HCT116 (cell line): ENCODE measurements around the gene SIPA1L3. TPM values are rescaled to one million over a fixed set of nuclear protein-coding genes. Genes with fewer than 3 reads are reported as not detected.
A peak's percentile ranks its signal among the peaks of the same experiment; 100 is the strongest.

Source experiments
- ATAC-seq: fragments of 200-7000 bp; cut with Tn5 transposase; 2 replicates; pipeline ENCODE4 v1.9.1; 2020; ENCODE audit warnings: mild to moderate bottlenecking, moderate library complexity
- BruUV-seq: library from RNA; stranded (reverse); fragments of 400-500 nt; replicated peaks from 2 replicates; lab custom pipeline; 2021; lab: Mats Ljungman, UMichigan
- CTCF ChIA-PET: fragments of 300-600 bp; sonication (Branson Sonifier 250); formaldehyde crosslinking; loops from one replicate; lab custom pipeline; 2021; ENCODE audit warnings: antibody characterized with exemption; lab: Charles Lee
- POLR2A ChIA-PET: fragments of 300-600, 350-600 bp; sonication (Branson Sonifier 250); formaldehyde crosslinking; loops from one replicate; lab custom pipeline; 2021; ENCODE audit warnings: antibody characterized with exemption; lab: Charles Lee
- RAD21 ChIA-PET, 2 experiments: fragments of 300-600 bp; sonication (Branson Sonifier 250); formaldehyde crosslinking; loops; one replicate each; lab custom pipeline; 2023; ENCODE audit warnings: low total read pairs in 2 of 2; ENCODE audit not compliant: uncharacterized antibody in 2 of 2, unreplicated experiment in 2 of 2, low non-redundant PET in 1 of 2; lab: Charles Lee
- DNase-seq: peaks from one replicate; pipeline ENCODE4 v3.0.0-alpha.2; 2010; ENCODE audit warnings: low read depth, low spot score
- H2AFZ ChIP-seq: fragments of 200-600 bp; shearing (Covaris generic), sonication (generic); 2 replicates; pipeline ENCODE4 v1.6.1; 2017; ENCODE audit warnings: low read depth, mixed run types, mixed read lengths, antibody characterized with exemption, low read length; ENCODE audit not compliant: poor library complexity, severe bottlenecking
- H3K27ac ChIP-seq: 2 replicates; pipeline ENCODE4 v1.5.1; 2012; ENCODE audit warnings: low read depth, low read length
- H3K27me3 ChIP-seq: fragments of 200-600 bp; sonication (generic); 2 replicates; pipeline ENCODE4 v1.6.1; 2016; ENCODE audit warnings: mixed run types, low read length, mixed read lengths; ENCODE audit not compliant: insufficient read depth
- H3K36me3 ChIP-seq, 2 experiments: fragments of 200-500 bp in 1 of 2; fragments of 200-600 bp in 1 of 2; sonication (Bioruptor generic) in 1 of 2; sonication (generic) in 1 of 2; 2 replicates each; pipeline versions ENCODE4 v1.5.1 to v1.6.1; 2014 to 2016; ENCODE audit warnings: low read length in 2 of 2, inconsistent platforms in 1 of 2, mixed read lengths in 1 of 2, mixed run types in 1 of 2; ENCODE audit not compliant: insufficient read depth in 2 of 2, control insufficient read depth in 1 of 2
- H3K4me1 ChIP-seq, 2 experiments: fragments of 200-600 bp in 1 of 2; sonication (generic) in 1 of 2; 2 replicates each; pipeline versions ENCODE4 v1.5.1 to v1.6.1; 2012 to 2017; ENCODE audit warnings: low read length in 2 of 2, inconsistent platforms in 1 of 2, mild to moderate bottlenecking in 1 of 2, mixed read lengths in 1 of 2, mixed run types in 1 of 2, moderate library complexity in 1 of 2; ENCODE audit not compliant: insufficient read depth in 2 of 2, control insufficient read depth in 1 of 2
- H3K4me2 ChIP-seq: fragments of 200-600 bp; sonication (generic); 2 replicates; pipeline ENCODE4 v1.6.1; 2017; ENCODE audit warnings: mixed run types, low read length, mixed read lengths
- H3K4me3 ChIP-seq, 2 experiments: fragments of 200-600 bp in 1 of 2; sonication (generic) in 1 of 2; replicated peaks in 1 of 2; 2 replicates each; pipeline ENCODE4 v1.5.1; 2011 to 2016; ENCODE audit warnings: low read length in 2 of 2, control low read depth in 1 of 2, low read depth in 1 of 2, mild to moderate bottlenecking in 1 of 2, mixed read lengths in 1 of 2, mixed run types in 1 of 2
- H3K79me2 ChIP-seq: fragments of 200-600 bp; sonication (generic); 2 replicates; pipeline ENCODE4 v1.6.1; 2017; ENCODE audit warnings: mild to moderate bottlenecking, mixed run types, low read length, moderate library complexity, mixed read lengths; ENCODE audit not compliant: insufficient read depth
- H3K9ac ChIP-seq: fragments of 200-600 bp; sonication (generic); 2 replicates; pipeline ENCODE4 v1.6.1; 2016; ENCODE audit warnings: low read length, mixed read lengths
- H3K9me2 ChIP-seq: fragments of 200-600 bp; sonication (generic), shearing (Covaris generic); 2 replicates; pipeline ENCODE4 v1.6.1; 2017; ENCODE audit warnings: mixed run types, mild to moderate bottlenecking, moderate library complexity; ENCODE audit not compliant: insufficient read depth
- H3K9me3 ChIP-seq, 2 experiments: fragments of 200-500 bp in 1 of 2; fragments of 200-600 bp in 1 of 2; sonication (Bioruptor generic) in 1 of 2; sonication (generic) in 1 of 2; 2 replicates each; pipeline ENCODE4 v1.6.1; 2014 to 2017; ENCODE audit warnings: low read length in 2 of 2, mixed read lengths in 2 of 2, inconsistent platforms in 1 of 2, low read depth in 1 of 2, mild to moderate bottlenecking in 1 of 2, mixed run types in 1 of 2, moderate library complexity in 1 of 2; ENCODE audit not compliant: control insufficient read depth in 1 of 2, insufficient read depth in 1 of 2
- H4K20me1 ChIP-seq: fragments of 200-600 bp; sonication (generic), shearing (Covaris generic); 2 replicates; pipeline ENCODE4 v1.6.1; 2017; ENCODE audit warnings: mixed run types, mild to moderate bottlenecking, moderate library complexity; ENCODE audit not compliant: insufficient read depth
- ATF3 ChIP-seq: IDR thresholded peaks from 2 replicates; pipeline ENCODE4 v1.6.1; 2012
- CBX3 ChIP-seq: IDR thresholded peaks from 2 replicates; pipeline ENCODE4 v1.6.1; 2012; ENCODE audit warnings: low read depth
- EGR1 ChIP-seq: IDR thresholded peaks from 2 replicates; pipeline ENCODE4 v1.6.1; 2012; ENCODE audit warnings: low read depth
- ELF1 ChIP-seq: IDR thresholded peaks from 2 replicates; pipeline ENCODE4 v1.6.1; 2012; ENCODE audit warnings: low read depth, borderline replicate concordance
- EZH2 ChIP-seq: fragments of 200-600 bp; sonication (generic); IDR thresholded peaks from 2 replicates; pipeline ENCODE4 v1.6.1; 2017; ENCODE audit warnings: antibody characterized with exemption, mixed run types
- MAX ChIP-seq: IDR thresholded peaks from 2 replicates; pipeline ENCODE4 v1.6.1; 2012
- POLR2AphosphoS5 ChIP-seq: IDR thresholded peaks from 2 replicates; pipeline ENCODE4 v1.6.1; 2011; ENCODE audit warnings: mild to moderate bottlenecking, low read depth, low read length, moderate library complexity
- RAD21 ChIP-seq: IDR thresholded peaks from 2 replicates; pipeline ENCODE4 v1.6.1; 2012; ENCODE audit warnings: low read depth, mild to moderate bottlenecking
- REST ChIP-seq: IDR thresholded peaks from 2 replicates; pipeline ENCODE4 v1.6.1; 2012; ENCODE audit warnings: low read depth
- TCF7L2 ChIP-seq: IDR thresholded peaks from 2 replicates; pipeline ENCODE4 v1.7.0; 2011; ENCODE audit warnings: borderline replicate concordance, inconsistent platforms; ENCODE audit not compliant: insufficient read depth, insufficient read length; ENCODE audit errors: extremely low read depth
- YY1 ChIP-seq: IDR thresholded peaks from 2 replicates; pipeline ENCODE4 v1.6.1; 2011; ENCODE audit warnings: low read length, low read depth, moderate library complexity, mild to moderate bottlenecking; ENCODE audit not compliant: insufficient replicate concordance; ENCODE audit errors: extremely low read depth
- ZFX ChIP-seq: fragments of 450-650 bp; IDR thresholded peaks from 2 replicates; pipeline ENCODE4 v1.6.1; 2017
- intact Hi-C: fragments of 100-400 bp; cut with micrococcal nuclease; formaldehyde crosslinking; loops from 2 replicates; pipeline ENCODE4 v1.10.0; 2022
- total RNA-seq: library from RNA; stranded (reverse); gene quantifications from one replicate; pipeline ENCODE4 v1.2.1, GENCODE V29; 2021; ENCODE audit not compliant: unreplicated experiment

Gene SIPA1L3
- total RNA-seq, 1 experiment from 2014 or later: 41.8 TPM

- BruUV-seq: TSS peak; percentile 99
- peak overlapping the region; percentile 42 to 51 for H3K4me3 ChIP-seq
- H3K9ac ChIP-seq: peak overlapping the region; percentile 67
- intact Hi-C loops: no loop called here
- no peak overlapping the region for H2AFZ ChIP-seq
- RAD21 ChIA-PET: interaction anchor here in 1 of 2 experiments (1.1 kb wide), 1 partner anchor 102 kb away, joined by 3 read pairs; no protein-coding TSS in a partner anchor
- H3K4me2 ChIP-seq: peak overlapping the region; percentile 69
- H3K27me3 ChIP-seq: no peaks in the 10 kb centered on the region
- DNase-seq: no peak
- CTCF ChIA-PET: interaction anchor here (1.0 to 1.5 kb wide), 3 partner anchors 10 to 102 kb away, joined by 3 to 7 read pairs (median 4); no protein-coding TSS in a partner anchor
- POLR2A ChIA-PET: interaction anchor here (0.6 to 2.8 kb wide), 19 partner anchors 9 to 138 kb away, joined by 3 to 25 read pairs (median 5); partner anchors contain the start of genes SIPA1L3 and WDR87
- H3K4me1 ChIP-seq: peaks cover 44 to 71% of the 10 kb centered on the region in 2 experiments
- H3K79me2 ChIP-seq: peaks cover 55% of the 10 kb centered on the region
- no peaks in the 10 kb centered on the region for H3K9me2 ChIP-seq
- H3K9me3 ChIP-seq: no peaks in the 10 kb centered on the region
- peak overlapping the region; percentile 85 for H3K27ac ChIP-seq
- TF ChIP-seq MAX (0 out of 2 replicates have a peak, but pooled peaks have one; percentile 40), ELF1 (no peak)
- H3K36me3 ChIP-seq: no peaks in the 10 kb centered on the region
- no peaks in the 10 kb centered on the region for H4K20me1 ChIP-seq
- peak; percentile 30 for ATAC-seq
These were observed 97.1 kb downstream of the SIPA1L3 start for GRCh38 chr19:38004186-38004520.

GRCh38 chr19:38004521-38005223, 97.7 kb downstream of the SIPA1L3 start:
- Histone ChIP-seq H3K36me3 (no peaks in the 10 kb centered on the region), H3K9me2 (no peaks in the 10 kb centered on the region), H3K4me1 (peaks cover 39 to 66% of the 10 kb centered on the region in 2 experiments), H3K9ac (peak overlapping the region; percentile 67), H3K27ac (peak overlapping the region; percentile 85), H3K27me3 (no peaks in the 10 kb centered on the region), H3K79me2 (peaks cover 55% of the 10 kb centered on the region), H2AFZ (no peak overlapping the region), H3K4me3 (peak overlapping the region; percentile 42 to 51), H4K20me1 (no peaks in the 10 kb centered on the region), H3K4me2 (peak overlapping the region; percentile 69), H3K9me3 (no peaks in the 10 kb centered on the region)
- ATAC-seq (peak; percentile 85), DNase-seq (peak; percentile 81)
- POLR2A ChIA-PET: interaction anchor here (0.9 to 2.8 kb wide), 17 partner anchors 8 to 137 kb away, joined by 3 to 25 read pairs (median 5); partner anchors contain the start of genes SIPA1L3 and WDR87
- RAD21 ChIA-PET: interaction anchor here in 1 of 2 experiments (1.1 kb wide), 1 partner anchor 102 kb away, joined by 3 read pairs; no protein-coding TSS in a partner anchor
- CTCF ChIA-PET: interaction anchor here (1.0 to 1.5 kb wide), 3 partner anchors 10 to 102 kb away, joined by 3 to 7 read pairs (median 4); no protein-coding TSS in a partner anchor
- intact Hi-C loops: no loop called here
- TSS peak; percentile 50 for BruUV-seq
- no peak for TF ChIP-seq CBX3
- TF ChIP-seq ATF3: no peak
- no peak for TF ChIP-seq REST
- no peak for TF ChIP-seq EGR1
- no peak for TF ChIP-seq ELF1
- no peak for TF ChIP-seq RAD21
- TF ChIP-seq YY1: no peak
- no peak for TF ChIP-seq TCF7L2
- TF ChIP-seq POLR2AphosphoS5: peak; percentile 87
- TF ChIP-seq EZH2: no peak
- no peak for TF ChIP-seq ZFX
